ENCODE results near the gene CTSS.
"Not testable (repeated sequence)": the region's sequence is repeated elsewhere in the genome, so short reads cannot be mapped to it uniquely, and the experiment has no call there.

Gene CTSS

DNA sequence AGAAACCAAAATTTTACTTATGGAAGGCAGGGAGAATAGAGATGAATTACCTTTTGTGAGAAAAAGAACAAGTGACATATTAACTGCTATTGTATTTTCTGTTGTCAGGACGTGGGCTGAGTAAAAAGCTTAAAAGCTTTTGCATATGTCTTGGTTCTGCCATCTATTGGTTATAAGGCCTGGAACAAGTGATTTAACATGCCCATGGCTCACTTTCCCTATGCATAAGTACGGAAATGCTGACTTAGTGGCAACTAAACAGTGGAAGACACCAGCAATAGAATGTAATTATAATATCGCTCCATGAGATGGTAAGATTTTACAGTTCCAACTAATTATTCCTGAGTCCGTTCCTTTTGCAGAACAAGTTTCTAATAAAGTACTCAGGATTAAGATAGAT lies 6.7 kb upstream of the CTSS start:
- no peak for DNase-seq

DNA sequence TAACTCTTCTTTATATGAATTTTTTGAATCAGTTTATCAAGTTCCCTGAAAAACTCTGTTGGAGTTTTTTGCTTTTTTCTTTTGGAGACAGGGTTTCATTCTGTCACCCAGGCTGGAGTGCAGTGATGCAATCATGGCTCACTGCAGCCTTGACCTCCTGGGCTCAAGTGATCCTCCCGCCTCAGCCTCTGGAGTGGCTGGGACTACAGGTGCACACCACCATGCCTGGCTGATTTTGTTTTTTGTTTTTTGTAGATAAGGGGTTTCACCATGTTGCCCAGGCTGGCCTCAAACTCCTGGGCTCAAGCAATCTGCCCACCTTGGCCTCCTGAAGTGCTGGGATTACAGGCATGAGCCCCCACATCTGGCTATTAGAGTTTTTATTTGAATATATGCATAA lies 2.1 kb upstream of the CTSS start:
- DNase-seq = not testable (repeated sequence)

- not testable (repeated sequence) for DNase-seq
Measured at GRCh38 chr1:150765977-150766301, 361 bp upstream of the CTSS start.

GRCh38 chr1:150764617-150765101 lies 919 bp downstream of the CTSS start:
- no peak for DNase-seq

DNA sequence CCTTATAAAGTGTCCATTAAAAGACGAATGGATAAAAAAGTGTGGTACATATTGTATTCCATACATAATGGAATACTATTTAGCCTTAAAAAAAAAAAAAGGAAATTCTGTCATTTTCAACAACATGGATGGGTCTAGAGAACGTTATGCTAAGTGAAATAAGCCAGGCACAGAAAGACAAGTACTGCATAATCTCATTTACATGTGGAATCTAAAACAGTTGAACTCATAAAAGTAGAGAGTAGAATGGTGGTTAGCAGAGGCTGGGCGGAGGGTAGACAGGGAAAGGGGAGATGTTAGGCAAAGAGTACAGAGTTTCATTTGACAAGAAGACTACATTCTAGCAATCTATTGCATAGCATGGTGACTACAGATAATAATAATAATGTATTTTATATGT lies 2.6 kb downstream of the CTSS start:
- no peak for DNase-seq

GRCh38 chr1:150762552-150762951 lies 3.0 kb downstream of the CTSS start:
- no peak for DNase-seq

DNA sequence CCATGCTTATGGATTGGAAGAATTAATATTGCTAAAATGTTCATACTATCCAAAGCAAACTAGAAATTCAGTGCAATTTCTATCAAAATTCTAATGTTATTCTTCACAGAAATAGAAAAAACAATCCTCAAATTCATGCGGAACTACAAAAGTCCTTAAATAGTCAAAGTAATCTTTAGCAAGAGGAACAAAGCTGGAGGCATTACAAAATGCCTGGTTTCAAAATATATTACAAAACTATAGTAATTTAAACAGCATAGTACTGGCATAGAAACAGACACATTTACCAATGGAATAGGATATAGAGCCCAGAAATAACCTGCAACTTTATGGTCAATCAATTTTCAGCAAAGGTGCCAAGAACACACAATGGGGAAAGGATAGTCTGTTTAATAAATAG lies 3.8 kb downstream of the CTSS start:
- no peak for DNase-seq

- no peak for DNase-seq
Measured at GRCh38 chr1:150760013-150760412, 5.6 kb downstream of the CTSS start.

- DNase-seq = no peak
Measured at GRCh38 chr1:150753416-150753815, 12.2 kb downstream of the CTSS start.

- no peak for DNase-seq
Measured at GRCh38 chr1:150751443-150751842, 14.1 kb downstream of the CTSS start.

DNA sequence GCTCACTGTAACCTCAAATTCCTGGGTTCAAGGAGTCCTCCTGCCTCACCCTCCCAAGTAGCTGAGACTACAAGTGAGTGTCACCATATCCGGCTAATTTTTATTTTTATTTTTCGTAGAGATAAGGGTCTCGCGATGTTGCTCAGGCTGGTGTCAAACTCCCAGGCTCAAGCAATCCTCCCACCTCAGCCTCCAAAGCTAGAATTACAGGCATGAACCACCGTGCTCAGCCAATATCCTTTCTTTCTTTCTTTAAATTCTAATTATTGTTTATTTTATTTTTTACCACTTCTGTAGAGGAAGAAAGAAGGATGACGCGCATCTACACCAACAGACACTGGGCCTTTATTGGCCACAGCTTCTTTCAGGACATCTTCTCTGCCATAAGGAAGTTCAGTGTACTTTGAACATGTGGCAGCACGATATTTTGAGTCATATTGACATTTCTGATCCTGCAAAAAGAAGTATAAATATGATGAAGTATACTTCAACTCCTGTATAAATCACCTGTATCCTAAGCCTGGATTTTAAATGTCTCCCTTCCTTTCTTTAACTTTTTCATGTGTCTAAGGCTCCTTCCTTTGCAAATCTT lies 15.8 kb downstream of the CTSS start:
- DNase-seq = no peak

DNA sequence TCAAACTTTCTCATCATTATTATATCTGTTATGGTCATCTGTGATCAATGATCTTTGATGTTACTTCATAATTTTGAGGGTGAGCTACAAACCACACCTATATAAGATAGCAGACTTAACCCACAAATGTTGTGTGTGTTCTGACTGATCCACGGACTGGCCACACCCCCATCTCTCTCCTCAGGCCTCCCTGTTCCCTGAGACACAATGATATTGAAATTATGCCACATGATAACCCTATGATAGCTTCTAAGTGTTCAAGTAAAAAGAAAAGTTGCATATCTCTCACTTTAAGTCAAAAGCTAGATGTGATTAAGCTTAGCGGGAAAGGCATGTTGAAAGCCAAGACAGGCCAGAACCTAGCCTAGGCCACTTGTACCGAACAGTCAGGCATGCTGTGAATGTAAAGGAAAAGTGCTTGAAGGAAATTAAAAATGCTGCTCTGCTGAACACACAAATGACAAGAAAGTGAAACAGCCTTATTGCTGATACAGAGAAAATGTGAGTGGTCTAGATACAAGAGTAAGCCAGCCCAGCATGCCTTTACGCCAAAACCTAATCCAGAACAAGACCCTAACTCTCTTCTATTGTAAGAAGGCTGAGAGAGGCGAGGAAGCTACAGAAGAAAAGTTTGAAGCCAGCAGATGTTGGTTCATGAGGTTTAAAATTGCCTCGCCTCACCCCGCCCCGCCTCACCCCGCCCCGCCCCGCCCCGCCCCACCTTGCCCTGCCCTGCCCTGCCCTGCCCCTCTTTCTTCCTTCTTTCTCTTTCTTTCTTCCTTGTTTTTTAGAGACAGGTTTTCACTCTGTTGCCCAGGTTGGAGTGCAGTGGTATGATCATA lies 16.5 kb downstream of the CTSS start:
- DNase-seq = no peak

DNA sequence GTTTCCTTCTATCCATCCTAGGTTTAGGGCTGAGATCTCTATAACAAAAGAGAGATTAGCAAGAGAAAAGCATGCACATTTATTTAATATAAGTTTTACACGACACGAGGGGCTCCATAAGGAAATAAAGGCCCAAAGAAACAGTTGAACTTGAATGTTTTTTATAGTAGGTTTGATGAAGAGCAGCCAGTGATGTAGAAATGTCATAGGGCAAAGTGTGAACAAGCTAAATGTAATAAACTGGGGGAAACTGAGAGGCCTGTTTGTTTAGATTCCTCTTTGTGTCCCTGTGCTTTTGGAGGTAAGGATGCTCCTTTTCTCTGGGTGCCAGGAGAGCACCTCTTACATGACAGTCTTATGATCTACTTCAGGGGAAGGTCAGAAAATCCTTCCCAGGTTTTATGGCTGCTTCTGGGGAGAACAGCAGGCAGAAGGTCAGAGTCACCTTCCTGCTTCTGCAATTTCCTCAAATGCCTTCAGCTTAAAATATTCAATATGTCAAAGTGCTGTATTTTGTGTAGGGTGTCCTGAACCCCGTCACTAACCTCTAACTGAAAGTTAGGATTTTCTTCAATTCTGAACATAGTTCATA lies 35.4 kb downstream of the CTSS start:
- DNase-seq = no peak

DNA sequence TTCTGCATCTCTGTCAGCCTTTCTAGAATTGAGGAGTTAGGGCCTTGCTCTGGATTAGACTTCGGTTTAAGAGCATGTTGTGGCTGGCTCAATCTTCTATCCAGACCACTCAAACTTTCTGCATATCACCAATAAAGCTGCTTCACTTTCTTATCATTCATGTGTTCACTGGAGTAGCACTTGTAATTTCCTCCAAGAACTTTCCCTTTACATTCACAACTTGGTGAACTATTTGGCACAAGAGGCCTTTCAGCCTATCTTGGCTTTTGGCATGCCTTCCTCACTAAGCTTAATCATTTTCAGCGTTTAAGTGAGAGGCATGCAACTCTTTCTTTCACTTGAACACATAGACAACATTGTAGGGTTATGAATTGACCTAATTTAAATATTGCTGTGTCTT lies 41.2 kb downstream of the CTSS start:
- DNase-seq = no peak

- no peak for DNase-seq
Measured at GRCh38 chr1:150720703-150721102, 44.9 kb downstream of the CTSS start, which contains the start of gene HORMAD1. HORMAD1 (minus strand) TSS chr1:150720895; CDS start chr1:150719505, 1,390 bp downstream.

DNA sequence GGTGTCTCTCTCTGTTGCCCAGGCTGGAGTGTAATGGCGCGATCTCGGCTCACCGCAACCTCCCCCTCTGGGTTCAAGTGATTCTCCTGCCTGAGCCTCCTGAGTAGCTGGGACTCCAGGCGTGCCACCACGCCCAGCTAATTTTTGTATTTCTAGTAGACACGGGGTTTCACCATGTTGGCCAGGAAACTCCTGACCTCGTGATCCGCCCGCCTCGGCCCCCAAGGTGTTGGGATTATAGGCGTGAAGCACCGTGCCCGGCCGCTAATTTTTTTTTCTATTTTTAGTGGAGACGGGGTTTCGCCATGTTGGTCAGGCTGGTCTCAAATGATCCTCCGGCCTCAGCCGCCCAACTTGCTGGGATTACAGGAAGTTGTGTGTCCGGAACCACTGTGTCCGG lies 45.5 kb downstream of the CTSS start:
- DNase-seq = no peak

GRCh38 chr1:150718225-150718891 lies 47.2 kb downstream of the CTSS start:
- no peak for DNase-seq

GRCh38 chr1:150709031-150709430 lies 56.5 kb downstream of the CTSS start:
- not testable (repeated sequence) for DNase-seq

- DNase-seq = no peak
Measured at GRCh38 chr1:150708595-150708994, 57.0 kb downstream of the CTSS start.

DNA sequence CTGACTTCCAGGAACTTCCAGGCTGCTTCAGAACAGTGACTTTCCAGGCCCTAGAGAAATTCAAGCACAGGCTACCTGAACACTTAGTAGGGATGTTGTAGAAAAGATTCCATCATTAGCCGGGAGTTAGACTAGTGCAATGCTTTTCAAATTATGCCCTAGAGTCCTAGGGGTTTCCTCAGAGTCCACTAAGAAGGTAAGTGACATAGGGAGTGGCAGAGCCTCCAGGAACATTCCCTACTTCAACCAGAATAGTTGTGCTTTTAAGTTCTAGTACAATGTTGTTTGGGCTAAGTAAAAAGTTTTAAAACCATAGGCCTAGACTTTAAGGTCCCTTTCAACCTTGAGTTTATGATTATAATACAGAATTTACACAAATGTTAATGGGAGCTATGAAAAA lies 59.5 kb downstream of the CTSS start:
- no peak for DNase-seq

- no peak for DNase-seq
Measured at GRCh38 chr1:150703427-150703826, 62.2 kb downstream of the CTSS start.

GRCh38 chr1:150696995-150697927 lies 68.3 kb downstream of the CTSS start, which contains the start of gene GOLPH3L:
GOLPH3L (minus strand) TSS chr1:150697154; CDS start chr1:150694838, 2,316 bp downstream.
- DNase-seq = peak; percentile 89
